ENCODE measurements around the gene TRIM39. TPM values are rescaled to one million over a fixed set of nuclear protein-coding genes. Genes with fewer than 3 reads are reported as not detected.

Gene TRIM39
- total RNA-seq, 1 donor from 2014 or later, result 11.2 TPM

DNA sequence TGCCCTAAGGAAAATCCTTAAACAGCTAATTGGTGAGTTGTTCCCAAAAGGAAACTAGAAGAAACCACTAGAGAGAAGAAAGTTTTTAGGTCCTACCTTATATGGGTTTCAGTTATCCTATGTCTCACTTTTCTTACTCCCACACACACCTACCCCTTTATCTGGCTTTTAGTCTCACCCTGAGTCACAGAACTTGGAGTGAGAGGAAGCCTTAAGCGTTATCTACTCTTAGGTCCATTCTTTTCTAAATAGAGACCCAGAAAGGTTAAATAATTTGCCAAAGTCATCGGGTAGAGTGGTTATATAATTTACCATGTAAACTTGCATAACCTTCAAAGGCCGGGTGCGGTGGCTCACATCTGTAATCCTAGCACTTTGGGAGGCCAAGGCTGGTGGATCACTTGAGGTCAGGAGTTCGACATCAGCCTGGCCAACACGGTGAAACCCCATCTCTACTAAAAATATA lies 13.9 kb downstream of the TRIM39 start:
- intact Hi-C loops (cut with micrococcal nuclease), result no loop called here
- Mint-ChIP-seq H3K27ac (no peak overlapping the region), H3K36me3 (ENCODE audit: low read depth) (peaks cover 53% of the 10 kb centered on the region)

DNA sequence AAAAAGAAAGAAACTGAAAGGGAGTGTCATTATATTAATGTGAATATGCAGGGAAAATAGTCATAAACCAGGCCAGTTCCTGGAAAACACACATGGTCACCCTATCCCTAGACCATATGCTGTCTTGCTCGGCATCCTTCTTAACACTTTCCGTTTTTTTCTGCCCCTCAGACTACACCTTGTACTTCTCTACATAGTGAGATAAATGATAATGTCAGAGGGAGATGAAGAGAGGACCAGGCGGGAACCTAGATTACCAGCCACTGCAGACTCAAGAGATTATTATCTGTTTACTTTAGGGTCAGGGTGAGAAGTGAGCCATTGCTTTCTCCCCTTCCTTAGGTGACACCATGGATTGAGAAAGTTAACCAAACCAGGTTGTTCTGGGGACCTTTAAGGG lies 14.5 kb downstream of the TRIM39 start:
- intact Hi-C loops (cut with micrococcal nuclease), result no loop called here
- no peak overlapping the region for H3K27ac Mint-ChIP-seq
- H3K36me3 Mint-ChIP-seq (ENCODE audit: low read depth), result peaks cover 53% of the 10 kb centered on the region
- H3K27me3 Mint-ChIP-seq (ENCODE audit: low read depth), result peaks cover 3% of the 10 kb centered on the region
- DNase-seq (ENCODE audit: low spot score), result no peak
- H3K4me3 Mint-ChIP-seq (ENCODE audit: low read depth), result no peak overlapping the region
- H3K4me1 Mint-ChIP-seq (ENCODE audit: low read depth), result peaks cover 21% of the 10 kb centered on the region
- H3K9me3 Mint-ChIP-seq, result no peaks in the 10 kb centered on the region

More for the DNA sequence above, 13.9 kb downstream of the TRIM39 start:
- Mint-ChIP-seq H3K4me1 (ENCODE audit: low read depth) (peaks cover 15% of the 10 kb centered on the region), H3K27me3 (ENCODE audit: low read depth) (no peaks in the 10 kb centered on the region), H3K4me3 (ENCODE audit: low read depth) (no peak overlapping the region), H3K9me3 (no peaks in the 10 kb centered on the region)
- DNase-seq (ENCODE audit: low spot score), result no peak

DNA sequence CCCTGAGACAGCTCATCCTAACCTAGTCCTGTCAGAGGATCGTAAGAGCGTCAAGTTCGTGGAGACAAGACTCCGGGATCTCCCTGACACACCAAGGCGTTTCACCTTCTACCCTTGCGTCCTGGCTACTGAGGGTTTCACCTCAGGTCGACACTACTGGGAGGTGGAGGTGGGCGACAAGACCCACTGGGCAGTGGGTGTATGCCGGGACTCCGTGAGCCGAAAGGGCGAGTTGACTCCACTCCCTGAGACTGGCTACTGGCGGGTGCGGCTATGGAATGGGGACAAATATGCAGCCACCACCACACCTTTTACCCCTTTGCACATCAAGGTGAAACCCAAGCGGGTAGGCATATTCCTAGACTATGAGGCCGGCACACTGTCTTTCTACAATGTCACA lies 15.0 kb downstream of the TRIM39 start:
- peaks cover 53% of the 10 kb centered on the region for H3K36me3 Mint-ChIP-seq (ENCODE audit: low read depth)
- DNase-seq (ENCODE audit: low spot score), result no peak
- H3K4me1 Mint-ChIP-seq (ENCODE audit: low read depth), result peaks cover 22% of the 10 kb centered on the region
- intact Hi-C loops (cut with micrococcal nuclease), result no loop called here
- H3K4me3 Mint-ChIP-seq (ENCODE audit: low read depth), result no peak overlapping the region
- H3K9me3 Mint-ChIP-seq, result no peaks in the 10 kb centered on the region
- H3K27me3 Mint-ChIP-seq (ENCODE audit: low read depth), result peaks cover 3% of the 10 kb centered on the region
- no peak overlapping the region for H3K27ac Mint-ChIP-seq

DNA sequence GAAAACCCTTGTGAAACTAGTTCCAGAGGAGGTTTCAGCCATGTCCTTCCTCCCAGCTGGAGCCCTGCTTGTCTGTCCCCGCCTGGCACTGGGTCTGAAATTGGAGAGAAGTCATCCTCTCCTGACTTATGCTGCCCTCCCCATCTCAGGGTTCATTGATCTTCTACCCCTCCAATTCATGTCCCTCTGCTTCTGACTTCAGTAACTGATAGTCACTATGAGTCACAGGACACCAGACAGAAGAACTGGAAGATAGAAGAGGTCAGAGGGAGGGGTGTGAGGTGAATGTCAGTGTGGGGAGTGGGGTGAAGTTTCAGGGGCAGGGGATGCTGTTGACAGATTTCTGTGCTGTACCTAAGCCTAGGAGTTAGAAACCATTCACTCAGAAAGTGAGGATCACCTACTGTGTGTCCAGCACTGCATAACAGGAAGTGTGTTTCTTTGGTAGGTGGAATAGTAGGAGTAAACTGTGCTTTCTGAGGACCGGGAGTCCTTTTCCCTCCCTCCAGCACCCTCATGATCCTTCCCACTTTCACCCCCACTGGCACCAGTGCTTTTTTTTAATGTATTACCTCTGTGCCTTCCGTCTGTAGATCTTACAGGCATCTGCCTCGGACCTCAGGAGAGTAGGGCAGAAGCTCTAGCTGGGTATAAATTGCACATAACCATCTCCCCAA lies 17.6 kb downstream of the TRIM39 start:
- intact Hi-C loops (cut with micrococcal nuclease), result no loop called here
- peaks cover 51% of the 10 kb centered on the region for H3K36me3 Mint-ChIP-seq (ENCODE audit: low read depth)
- H3K27ac Mint-ChIP-seq, result no peak overlapping the region
- peaks cover 11% of the 10 kb centered on the region for H3K27me3 Mint-ChIP-seq (ENCODE audit: low read depth)
- no peaks in the 10 kb centered on the region for H3K9me3 Mint-ChIP-seq
- no peak for DNase-seq (ENCODE audit: low spot score)
- H3K4me1 Mint-ChIP-seq (ENCODE audit: low read depth), result peaks cover 29% of the 10 kb centered on the region
- peak overlapping the region; percentile 88 for H3K4me3 Mint-ChIP-seq (ENCODE audit: low read depth)

DNA sequence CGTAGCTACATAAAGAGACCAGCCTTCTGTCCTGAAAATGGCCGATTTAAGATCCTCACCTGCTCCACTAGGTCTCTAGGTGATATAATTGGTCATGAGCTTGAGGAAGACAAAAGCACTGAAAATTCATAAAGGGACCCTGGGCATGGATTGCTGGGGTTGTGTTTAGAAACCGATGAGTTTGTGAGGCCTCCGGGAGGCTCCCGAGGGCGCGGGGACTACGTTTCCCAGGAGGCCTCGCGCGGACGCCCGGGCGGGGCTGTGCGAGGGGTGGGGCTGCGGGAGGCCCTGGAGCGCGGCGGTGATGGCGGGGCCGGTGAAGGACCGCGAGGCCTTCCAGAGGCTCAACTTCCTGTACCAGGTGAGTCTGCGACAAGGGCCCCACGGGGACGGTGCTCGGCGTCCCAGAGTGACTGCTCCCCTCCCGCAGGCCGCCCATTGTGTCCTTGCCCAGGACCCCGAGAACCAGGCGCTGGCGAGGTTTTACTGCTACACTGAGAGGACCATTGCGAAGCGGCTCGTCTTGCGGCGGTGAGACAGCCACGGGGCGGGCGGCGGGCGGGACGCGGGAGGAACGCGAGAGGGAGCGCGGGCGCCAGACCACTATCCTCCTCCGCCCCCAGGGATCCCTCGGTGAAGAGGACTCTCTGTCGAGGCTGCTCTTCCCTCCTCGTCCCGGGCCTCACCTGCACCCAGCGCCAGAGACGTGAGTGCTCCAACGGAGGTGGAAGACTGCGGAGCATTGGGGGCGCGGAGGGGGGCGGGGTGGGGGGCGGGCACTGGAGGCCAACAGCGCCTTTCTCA lies 18.3 kb downstream of the TRIM39 start, which contains the start of gene RPP21:
TSS of gene RPP21 (plus strand) at position 289 of the 804 bp plus-strand sequence. CDS start at position 305, 16 bp downstream.
- intact Hi-C loops (cut with micrococcal nuclease), result loop anchor here (1.0 kb wide), 2 partner anchors 19 to 132 kb away; partner anchors contain the start of genes TRIM26 and TRIM39
- peak within 1 kb of the TSS; percentile 77 for H3K27ac Mint-ChIP-seq
- H3K27me3 Mint-ChIP-seq (ENCODE audit: low read depth), result peaks cover 16% of the 10 kb centered on the region
- peak within 1 kb of the TSS; percentile 88 for H3K4me3 Mint-ChIP-seq (ENCODE audit: low read depth)
- peaks cover 34% of the 10 kb centered on the region for H3K4me1 Mint-ChIP-seq (ENCODE audit: low read depth)
- DNase-seq (ENCODE audit: low spot score), result peak; percentile 84
- no peaks in the 10 kb centered on the region for H3K9me3 Mint-ChIP-seq
- peaks cover 48% of the 10 kb centered on the region for H3K36me3 Mint-ChIP-seq (ENCODE audit: low read depth)

DNA sequence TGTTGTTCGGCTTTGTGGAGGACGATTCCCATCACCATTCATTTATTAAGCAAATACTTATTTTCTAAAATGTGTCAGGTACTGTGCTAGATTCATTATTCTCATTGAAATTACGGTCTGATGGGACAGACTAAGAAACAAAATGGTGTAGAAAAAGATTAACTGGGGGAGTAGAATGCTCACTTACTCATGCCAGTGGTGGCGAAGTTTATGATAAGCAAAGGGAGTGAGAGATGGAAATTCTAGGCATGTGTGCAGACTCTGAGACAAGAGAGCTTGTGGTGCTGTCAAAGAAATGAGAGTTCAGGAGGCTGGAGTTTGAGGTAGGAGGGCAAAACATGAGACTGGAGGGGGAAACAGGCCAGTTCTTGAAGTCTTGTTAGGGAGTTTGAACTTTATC lies 19.1 kb downstream of the TRIM39 start:
- Mint-ChIP-seq H3K4me1 (ENCODE audit: low read depth) (peaks cover 38% of the 10 kb centered on the region), H3K27me3 (ENCODE audit: low read depth) (peaks cover 21% of the 10 kb centered on the region), H3K9me3 (no peaks in the 10 kb centered on the region), H3K4me3 (ENCODE audit: low read depth) (peak overlapping the region; percentile 88), H3K27ac (peak overlapping the region; percentile 47), H3K36me3 (ENCODE audit: low read depth) (peaks cover 41% of the 10 kb centered on the region)
- intact Hi-C loops (cut with micrococcal nuclease), result loop anchor here (1.0 kb wide), 2 partner anchors 20 to 133 kb away; partner anchors contain the start of genes TRIM26 and TRIM39
- DNase-seq (ENCODE audit: low spot score), result no peak

DNA sequence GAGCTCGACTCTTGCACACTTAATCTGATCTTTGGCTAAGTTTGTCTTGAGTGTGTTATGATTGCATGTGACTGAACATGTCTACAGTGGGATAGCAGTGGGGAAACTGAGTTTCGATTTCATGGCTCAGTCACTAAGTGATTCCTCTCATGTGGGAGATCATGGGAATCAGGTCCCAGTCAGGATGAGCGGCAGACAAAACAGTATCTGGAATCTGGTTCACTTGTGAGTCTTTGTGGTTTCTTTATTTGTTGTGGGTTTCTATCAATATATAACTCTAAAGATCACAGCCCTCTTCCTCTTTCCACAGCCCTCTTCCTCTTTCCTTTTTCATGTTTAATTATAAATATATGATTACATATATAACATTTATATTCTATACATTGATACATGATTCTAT lies 22.2 kb downstream of the TRIM39 start:
- Mint-ChIP-seq H3K27me3 (ENCODE audit: low read depth) (peaks cover 48% of the 10 kb centered on the region), H3K9me3 (no peaks in the 10 kb centered on the region), H3K27ac (no peak overlapping the region), H3K4me3 (ENCODE audit: low read depth) (no peak overlapping the region), H3K4me1 (ENCODE audit: low read depth) (peaks cover 50% of the 10 kb centered on the region), H3K36me3 (ENCODE audit: low read depth) (peaks cover 22% of the 10 kb centered on the region)
- no peak for DNase-seq (ENCODE audit: low spot score)
- intact Hi-C loops (cut with micrococcal nuclease), result no loop called here

DNA sequence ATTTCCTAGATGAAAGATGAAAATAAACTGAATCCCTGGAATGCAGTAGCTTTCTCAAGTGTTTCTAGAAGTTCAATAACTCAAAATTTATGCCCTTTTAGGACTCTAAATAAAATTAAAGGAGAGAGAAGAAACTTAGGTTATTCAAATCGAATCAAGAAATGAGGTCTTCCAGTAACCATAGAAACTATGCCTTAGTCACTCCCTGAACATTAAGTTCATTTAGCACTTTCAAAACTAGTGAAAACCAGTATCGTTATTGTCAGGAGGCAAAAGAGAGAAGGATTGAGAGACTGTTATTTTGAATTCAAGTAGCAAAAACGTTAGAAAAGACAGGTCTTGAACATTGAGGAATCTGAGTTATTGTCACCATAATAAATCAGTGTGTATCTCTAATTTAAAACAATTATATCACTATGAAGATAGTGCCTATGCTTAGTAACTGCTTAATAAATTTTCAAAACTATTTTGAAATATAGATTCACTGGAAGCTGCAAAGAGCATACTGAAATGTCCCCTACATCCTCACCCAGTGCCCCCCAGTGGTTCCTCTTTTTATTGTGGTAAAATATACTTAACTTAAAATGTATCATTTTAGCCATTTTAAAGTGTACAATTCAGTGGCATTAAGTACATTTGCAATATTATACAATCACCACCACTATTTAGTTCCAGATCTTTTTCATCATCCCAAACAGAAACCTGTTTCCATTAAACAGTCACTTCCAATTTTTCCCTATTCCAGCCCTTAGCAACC lies 22.9 kb downstream of the TRIM39 start:
- intact Hi-C loops (cut with micrococcal nuclease), result loop anchor here (5.0 kb wide), 1 partner anchor 118 kb away; no protein-coding TSS in a partner anchor
- no peak overlapping the region for H3K27ac Mint-ChIP-seq
- H3K27me3 Mint-ChIP-seq (ENCODE audit: low read depth), result peaks cover 54% of the 10 kb centered on the region
- no peaks in the 10 kb centered on the region for H3K9me3 Mint-ChIP-seq
- H3K4me3 Mint-ChIP-seq (ENCODE audit: low read depth), result no peak overlapping the region
- peaks cover 46% of the 10 kb centered on the region for H3K4me1 Mint-ChIP-seq (ENCODE audit: low read depth)
- DNase-seq (ENCODE audit: low spot score), result no peak
- H3K36me3 Mint-ChIP-seq (ENCODE audit: low read depth), result peaks cover 22% of the 10 kb centered on the region

DNA sequence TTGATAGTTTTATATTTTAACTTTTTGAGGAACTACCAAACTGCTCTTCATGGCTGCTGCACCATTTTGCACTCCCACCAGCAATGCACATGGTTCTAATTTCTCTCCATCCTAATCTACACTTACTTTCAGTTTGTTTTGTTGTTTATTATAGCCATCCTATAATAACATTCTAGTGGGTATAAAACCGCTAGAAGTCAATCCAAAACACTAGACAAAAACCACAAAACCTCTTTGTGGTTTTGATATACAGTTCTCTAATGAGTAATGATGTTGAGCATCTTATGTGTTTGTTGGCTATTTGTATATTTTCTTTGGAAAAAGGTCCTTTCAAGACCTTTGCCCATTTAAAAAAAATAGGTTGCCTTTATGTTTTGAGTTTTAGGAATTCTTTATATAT lies 23.8 kb downstream of the TRIM39 start:
- Mint-ChIP-seq H3K4me1 (ENCODE audit: low read depth) (peaks cover 43% of the 10 kb centered on the region), H3K9me3 (no peaks in the 10 kb centered on the region), H3K36me3 (ENCODE audit: low read depth) (peaks cover 22% of the 10 kb centered on the region), H3K27ac (no peak overlapping the region), H3K4me3 (ENCODE audit: low read depth) (no peak overlapping the region), H3K27me3 (ENCODE audit: low read depth) (peaks cover 63% of the 10 kb centered on the region)
- DNase-seq (ENCODE audit: low spot score), result no peak
- intact Hi-C loops (cut with micrococcal nuclease), result loop anchor here (5.0 kb wide), 1 partner anchor 117 kb away; no protein-coding TSS in a partner anchor

DNA sequence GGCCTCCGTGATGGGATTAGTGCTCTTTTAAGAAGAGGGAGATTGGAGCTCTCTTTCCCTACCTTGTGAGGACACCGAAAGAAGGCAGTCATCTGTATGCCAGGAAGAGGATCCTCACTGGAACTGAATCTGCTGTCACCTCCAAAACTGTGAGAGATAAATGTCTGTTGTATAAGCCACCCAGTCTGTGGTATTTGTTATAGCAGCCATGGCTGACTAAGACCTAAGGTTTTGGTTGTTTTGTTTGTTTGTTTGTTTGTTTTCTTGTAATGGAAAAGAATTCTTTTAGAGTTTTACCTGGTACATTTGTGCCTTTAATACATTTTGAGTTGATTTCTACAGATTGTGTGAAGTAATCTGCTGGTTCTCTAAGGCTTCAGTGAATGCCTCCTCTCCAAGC lies 25.8 kb downstream of the TRIM39 start:
- peaks cover 35% of the 10 kb centered on the region for H3K4me1 Mint-ChIP-seq (ENCODE audit: low read depth)
- no peak overlapping the region for H3K4me3 Mint-ChIP-seq (ENCODE audit: low read depth)
- H3K36me3 Mint-ChIP-seq (ENCODE audit: low read depth), result peaks cover 2% of the 10 kb centered on the region
- no peak overlapping the region for H3K27ac Mint-ChIP-seq
- H3K27me3 Mint-ChIP-seq (ENCODE audit: low read depth), result peaks cover 72% of the 10 kb centered on the region
- H3K9me3 Mint-ChIP-seq, result no peaks in the 10 kb centered on the region
- DNase-seq (ENCODE audit: low spot score), result no peak
- intact Hi-C loops (cut with micrococcal nuclease), result loop anchor here (5.0 kb wide), 1 partner anchor 115 kb away; no protein-coding TSS in a partner anchor

DNA sequence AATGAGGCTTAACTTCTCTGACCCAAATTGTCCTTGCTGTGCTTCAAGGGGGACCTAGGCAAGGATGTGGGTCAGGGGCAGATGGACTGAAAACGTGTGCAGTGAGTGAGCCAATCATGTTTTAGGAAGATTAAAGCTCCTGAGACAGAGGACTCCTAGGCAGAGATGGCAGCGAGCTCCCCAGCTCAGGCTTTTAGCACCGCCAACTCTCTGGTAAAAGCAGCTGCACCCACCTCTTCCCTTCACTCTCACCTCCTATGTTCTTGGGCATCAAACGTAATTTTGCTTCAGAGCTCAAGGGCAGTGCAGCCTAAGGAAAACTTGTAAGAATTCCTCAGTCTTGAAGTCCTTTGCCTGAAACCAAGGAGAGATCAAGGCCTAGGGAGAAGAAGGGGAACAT lies 28.6 kb downstream of the TRIM39 start:
- H3K4me3 Mint-ChIP-seq (ENCODE audit: low read depth), result no peak overlapping the region
- no peaks in the 10 kb centered on the region for H3K36me3 Mint-ChIP-seq (ENCODE audit: low read depth)
- H3K27me3 Mint-ChIP-seq (ENCODE audit: low read depth), result peaks cover 80% of the 10 kb centered on the region
- no peak overlapping the region for H3K27ac Mint-ChIP-seq
- intact Hi-C loops (cut with micrococcal nuclease), result loop anchor here (5.0 kb wide), 1 partner anchor 97 kb away; no protein-coding TSS in a partner anchor
- peaks cover 20% of the 10 kb centered on the region for H3K4me1 Mint-ChIP-seq (ENCODE audit: low read depth)
- DNase-seq (ENCODE audit: low spot score), result no peak
- no peaks in the 10 kb centered on the region for H3K9me3 Mint-ChIP-seq

DNA sequence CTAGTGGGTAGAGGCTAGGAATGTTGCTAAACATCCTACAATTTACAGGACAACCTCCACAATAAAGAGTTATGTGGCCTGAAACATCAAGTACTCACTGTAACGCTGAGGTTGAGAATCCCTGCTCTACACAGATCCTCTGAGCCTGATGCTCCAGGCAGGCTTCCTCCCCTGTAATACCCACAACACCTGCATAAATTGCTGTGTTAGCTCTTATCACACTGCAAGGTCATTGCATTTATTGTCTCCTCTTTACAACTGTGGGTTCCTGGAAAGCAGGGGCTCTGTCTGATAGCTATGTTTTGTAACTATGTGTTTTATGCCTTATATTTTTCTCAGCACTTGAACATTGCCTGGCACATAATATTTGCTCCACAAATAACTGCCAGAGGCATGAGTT lies 29.8 kb downstream of the TRIM39 start:
- Mint-ChIP-seq H3K4me1 (ENCODE audit: low read depth) (peaks cover 10% of the 10 kb centered on the region), H3K36me3 (ENCODE audit: low read depth) (no peaks in the 10 kb centered on the region), H3K4me3 (ENCODE audit: low read depth) (no peak overlapping the region), H3K9me3 (no peaks in the 10 kb centered on the region), H3K27me3 (ENCODE audit: low read depth) (peaks cover 83% of the 10 kb centered on the region), H3K27ac (no peak overlapping the region)
- intact Hi-C loops (cut with micrococcal nuclease), result loop anchor here (2.0 to 5.0 kb wide), 2 partner anchors 40 to 96 kb away; no protein-coding TSS in a partner anchor
- no peak for DNase-seq (ENCODE audit: low spot score)

All from activated T-helper 2 cell treated with anti-CD3 and anti-CD28 coated beads, Interferon-gamma antibody, Interleukin-2, Interleukin-4, amounts not matched to agents 10 μg/mL and 5 μg/mL and 100 μg/mL, durations not matched to agents 14 hours and 24 hours and 36 hours (primary cell).